HG03432 (cell line): ENCODE data around the gene ZBP1.

Experiments used
- ATAC-seq: cut with Tn5 transposase; IDR thresholded peaks from one replicate; pipeline ENCODE4 v1.9.1; 2021; ENCODE audit warnings: mild to moderate bottlenecking, moderate library complexity; ENCODE audit not compliant: unreplicated experiment

The ZBP1 gene

GRCh38 chr20:57601737-57602136, 18.5 kb downstream of the ZBP1 start:
- ATAC-seq = no peak

- ATAC-seq = no peak
These were observed 19.0 kb downstream of the ZBP1 start for GRCh38 chr20:57601211-57601570.

DNA sequence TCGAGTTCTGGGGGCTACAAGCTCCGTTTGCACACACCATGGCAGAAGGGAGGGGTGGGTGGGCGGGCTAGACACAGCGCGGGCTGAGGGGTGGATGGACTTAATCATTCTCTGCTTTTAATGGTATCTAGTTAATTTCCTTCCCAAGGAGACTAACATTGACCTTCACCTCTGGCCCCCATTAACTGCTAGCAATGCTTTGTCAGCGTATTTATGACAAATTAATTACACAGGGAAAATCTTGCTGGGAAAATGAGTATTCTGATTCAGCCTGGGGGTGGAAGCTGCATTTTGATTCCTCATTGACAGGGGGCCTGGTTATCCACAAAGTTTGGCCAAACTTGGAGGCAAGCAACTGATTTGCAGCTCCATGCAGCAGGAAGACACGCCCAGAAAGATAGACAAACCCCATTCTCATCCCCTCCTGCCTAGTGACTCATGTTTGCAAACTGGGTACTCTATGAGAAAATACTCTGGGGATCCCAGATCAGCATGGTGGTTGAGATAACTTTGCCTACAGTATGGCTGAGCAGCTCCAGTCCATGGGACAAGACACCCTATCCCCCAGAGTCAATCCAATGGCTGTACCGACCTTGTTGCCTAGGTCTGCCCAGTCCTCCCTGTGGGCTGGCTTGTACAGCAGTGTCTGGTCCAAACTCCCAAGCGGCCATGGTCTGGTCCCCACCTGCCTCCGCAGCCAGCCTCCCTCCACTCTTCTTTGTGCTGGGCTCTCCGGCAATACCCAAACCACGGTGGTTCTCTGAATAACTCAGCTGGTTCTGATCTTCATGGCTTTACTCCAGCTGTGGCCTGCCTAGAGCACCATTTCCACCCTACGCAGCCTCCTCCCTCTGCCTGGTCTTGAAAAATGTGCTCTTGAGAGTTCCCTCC, 19.7 kb downstream of the ZBP1 start:
- ATAC-seq = no peak

DNA sequence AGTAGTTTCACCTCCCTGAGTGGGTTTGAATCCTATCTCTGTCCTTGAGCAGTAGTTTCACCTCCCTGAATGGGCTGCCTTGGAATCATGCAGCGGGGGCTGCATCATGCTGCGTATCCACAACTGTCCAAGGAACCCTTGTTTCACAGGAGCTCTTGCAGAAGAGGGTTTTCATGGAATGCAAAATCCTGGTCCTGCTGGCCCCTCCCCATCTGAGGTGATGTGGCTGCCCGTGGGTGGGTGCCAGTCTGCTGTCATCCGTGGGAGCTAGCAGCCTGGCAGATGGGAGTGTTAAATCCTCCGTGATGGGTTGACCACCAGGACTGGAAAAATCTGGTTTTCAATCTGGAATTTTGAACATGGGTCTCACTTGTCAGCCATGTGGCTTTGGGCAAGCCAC, 21.7 kb downstream of the ZBP1 start:
- no peak for ATAC-seq

DNA sequence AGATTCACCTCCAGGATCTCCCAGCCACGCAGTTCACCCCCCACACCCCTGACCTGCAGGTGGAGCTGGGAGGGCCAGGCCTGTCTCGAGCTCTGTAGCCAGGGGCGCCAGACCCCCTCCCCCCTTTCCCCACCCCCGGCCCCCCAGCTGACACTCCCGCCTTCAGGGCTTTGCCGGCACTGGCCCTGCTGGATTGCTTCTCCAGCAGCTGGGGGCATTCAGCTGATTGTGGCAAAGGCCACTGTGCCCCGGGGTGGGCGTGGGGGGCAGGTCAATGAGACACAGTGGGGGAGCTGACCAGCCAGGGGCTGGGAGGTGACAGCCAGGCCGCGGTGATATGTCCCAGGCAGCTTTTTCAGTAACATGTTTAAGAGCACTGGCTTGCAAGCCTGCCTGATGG, 22.2 kb downstream of the ZBP1 start:
- no peak for ATAC-seq

- no peak for ATAC-seq
These were observed 23.0 kb downstream of the ZBP1 start for GRCh38 chr20:57596998-57597939.

- ATAC-seq = no peak
These were observed 23.9 kb downstream of the ZBP1 start for GRCh38 chr20:57596358-57596757.

DNA sequence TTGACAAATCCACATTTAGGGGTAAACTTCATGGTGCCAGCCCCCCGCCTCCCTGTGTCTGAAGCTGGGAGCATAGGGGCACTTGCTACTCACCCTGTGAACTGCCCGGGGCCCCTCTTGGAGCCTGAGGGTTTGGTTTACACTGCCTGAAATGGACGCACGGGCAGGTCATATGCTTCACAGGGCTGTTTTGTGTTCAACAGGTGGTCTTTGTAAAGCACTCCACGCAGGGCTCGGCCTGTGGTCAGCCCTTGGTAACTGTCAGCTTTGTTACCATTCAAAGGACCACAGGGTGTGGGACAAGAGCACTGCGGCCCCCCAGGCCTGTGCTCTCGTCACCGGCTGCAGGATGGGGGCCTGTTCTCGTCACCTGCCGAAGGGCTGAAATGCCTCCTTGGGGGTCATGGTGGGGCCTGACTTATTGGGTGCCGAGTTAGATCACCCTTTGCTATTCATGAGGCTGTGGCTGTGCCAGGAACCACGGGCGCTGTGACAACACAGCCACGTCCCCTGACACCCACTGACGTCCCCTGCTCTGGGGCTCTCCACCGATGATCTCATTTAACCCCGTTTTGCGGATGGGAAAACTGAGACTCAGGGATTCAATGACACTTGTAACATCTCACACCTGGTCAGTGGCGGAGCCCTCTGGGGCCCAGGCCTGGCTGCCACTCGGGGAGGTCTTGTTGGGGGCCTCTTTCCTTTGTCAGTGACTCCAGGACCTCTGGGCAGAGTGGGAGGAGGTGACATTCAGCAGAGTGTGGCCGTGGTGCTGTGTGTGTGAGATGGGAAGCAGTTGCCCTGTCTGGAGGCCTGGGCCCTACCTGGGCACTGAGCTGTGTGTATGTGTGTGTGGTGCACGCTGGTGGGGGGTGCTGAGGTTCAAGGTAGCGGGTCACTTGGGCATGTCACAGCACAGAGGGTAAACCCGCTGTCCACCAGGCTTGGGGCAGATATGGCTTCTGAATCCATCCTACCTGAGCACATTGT, 24.9 kb downstream of the ZBP1 start:
- no peak for ATAC-seq

DNA sequence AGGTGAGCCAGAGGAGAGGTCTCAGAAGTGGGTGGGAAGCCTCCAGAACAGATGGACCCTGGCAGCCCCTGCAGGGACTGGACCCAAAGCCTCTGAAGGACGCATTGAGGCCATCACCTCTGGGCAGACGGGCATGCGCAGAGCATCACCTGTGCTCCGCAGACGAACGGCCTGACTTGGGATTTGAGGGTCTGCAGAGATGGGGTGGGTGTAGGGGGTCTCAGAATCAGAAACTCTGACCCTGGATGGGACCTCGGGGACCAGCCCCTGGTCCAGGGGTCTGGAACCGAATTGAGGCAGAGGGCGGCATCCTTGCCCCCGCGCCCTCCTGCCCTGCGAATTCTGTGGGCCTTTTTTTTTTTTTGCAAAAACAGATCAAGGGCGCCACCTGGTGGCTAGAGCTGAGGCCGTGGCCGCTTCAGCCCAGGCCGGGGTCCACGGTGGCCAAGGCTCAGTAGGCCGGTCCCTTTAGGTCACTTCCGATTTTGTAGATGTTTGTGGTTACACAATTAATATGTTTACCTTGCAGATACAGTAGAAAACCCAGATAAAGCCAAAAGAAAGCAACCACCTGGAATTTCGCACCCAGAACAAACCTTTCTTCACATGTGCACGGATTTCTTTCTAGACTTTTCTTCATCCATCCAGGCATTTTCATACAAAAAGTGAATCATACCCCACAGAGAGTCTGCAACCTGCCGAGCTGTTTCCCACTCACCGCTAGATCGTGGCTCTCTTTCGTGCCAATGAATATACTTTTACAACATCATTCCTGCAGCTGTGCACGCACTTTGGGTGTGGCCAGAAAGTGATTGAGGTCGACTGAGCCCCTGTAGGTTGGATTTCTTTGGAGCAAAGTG, 25.9 kb downstream of the ZBP1 start:
- ATAC-seq = no peak

DNA sequence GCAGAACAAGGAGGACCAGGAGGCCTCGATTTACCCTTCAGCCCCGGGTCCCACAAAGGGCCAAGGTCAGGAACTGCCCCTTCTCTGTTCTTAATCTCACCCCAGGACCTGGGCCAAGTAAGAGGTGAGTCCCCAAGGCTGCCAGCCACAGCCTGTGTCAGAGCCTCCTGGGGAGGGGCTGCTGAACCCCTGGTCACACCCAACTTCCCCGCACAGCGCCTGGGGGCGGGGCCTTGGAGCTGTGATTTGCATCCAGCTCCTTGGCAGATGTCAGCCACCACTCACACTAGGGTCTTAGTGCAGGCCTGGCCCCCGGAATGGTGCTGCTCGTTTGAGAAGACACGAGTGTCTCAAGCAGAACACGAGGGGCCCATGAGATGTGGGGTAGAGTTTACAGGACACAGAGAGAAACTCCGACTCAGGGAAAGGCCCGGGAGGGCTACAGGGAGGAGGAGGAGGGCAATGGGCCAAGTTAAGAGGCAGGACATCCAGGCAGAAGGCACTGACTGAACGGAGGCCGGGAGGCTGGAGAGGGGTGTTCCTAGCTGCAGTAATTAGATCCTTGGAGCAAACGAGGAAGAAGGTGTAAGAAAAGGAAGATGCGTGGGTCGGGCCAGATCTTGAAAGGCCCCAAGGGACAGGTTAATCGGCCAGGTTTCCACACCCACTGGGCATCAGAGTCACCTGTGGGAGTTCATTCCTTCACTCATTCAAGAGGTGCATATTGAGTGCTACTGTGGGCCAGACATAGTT, 26.9 kb downstream of the ZBP1 start:
- no peak for ATAC-seq

- ATAC-seq = no peak
These were observed 27.7 kb downstream of the ZBP1 start for GRCh38 chr20:57592263-57593092.

GRCh38 chr20:57591289-57592229, 28.7 kb downstream of the ZBP1 start:
- ATAC-seq = no peak

DNA sequence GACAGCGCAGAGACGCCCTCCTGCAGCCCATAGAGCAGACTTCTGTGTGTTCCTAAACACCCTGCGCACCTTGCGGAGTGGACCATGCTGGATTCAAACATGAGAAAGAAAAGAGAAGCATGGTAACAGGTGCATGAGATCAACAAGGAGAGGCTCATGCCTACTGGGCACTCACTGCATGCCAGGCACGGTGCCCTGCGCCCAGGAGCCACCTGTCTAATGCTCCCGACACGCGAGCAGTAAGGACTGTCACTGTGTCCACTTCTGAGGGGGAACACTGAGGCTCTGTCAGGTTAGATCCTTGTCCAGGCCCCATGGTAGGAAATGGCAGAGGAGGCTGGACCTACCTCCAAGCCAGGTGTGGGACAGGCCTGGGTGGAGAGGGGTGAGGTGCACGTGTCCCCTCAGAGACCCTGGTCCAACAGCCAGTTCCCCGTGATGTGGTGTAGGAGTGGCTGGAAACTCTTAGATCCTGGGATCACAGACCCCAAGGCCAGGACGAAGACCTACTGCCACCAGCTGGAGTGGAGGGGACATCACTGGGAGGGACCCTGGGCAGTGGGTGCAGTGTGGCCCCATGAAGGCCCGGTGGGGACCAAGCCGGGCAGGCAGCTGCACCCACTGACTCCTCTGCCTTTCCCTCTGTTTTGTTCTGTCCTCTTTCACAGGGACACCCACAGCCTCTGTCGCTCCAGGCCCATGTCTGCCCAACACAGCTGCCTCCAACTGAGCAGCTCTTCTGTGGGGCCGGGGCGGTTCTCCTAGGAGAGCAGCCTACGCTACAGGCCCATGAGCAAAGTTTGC, 29.5 kb downstream of the ZBP1 start:
- no peak for ATAC-seq

GRCh38 chr20:57589728-57590484, 30.3 kb downstream of the ZBP1 start:
- ATAC-seq = no peak

DNA sequence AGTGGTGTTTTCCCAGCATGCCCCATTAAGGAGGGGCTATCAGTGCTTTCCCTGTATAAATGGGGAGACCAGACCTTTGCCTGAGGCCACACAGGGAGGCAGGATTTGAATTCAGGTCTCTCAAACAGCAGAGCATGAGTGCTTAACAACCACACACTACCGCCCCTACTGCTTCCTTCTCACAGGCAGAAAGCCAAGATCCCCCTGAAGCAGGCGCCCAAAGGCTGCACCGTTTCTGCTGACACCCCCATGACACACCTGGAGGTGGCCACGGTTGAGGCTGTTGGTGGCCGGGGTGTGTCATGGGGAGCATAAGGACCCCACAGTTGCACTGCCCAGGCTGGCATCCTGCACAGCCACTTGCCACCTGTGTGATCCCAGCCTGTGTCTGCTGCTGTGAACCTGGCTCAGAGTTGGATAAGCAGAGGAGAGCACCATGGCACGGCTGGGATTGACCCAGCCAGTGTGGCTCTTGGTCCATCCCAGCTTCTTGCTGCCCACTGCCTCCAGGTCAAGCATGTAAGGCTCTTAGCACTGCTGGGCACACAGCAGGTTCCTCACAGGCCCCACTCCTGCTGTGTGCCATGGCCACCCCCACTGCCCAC, 31.0 kb downstream of the ZBP1 start:
- no peak for ATAC-seq
